Neural cell (in vitro differentiated cells): ENCODE data around the gene NPRL2.

Source experiments
- CTCF ChIP-seq: fragments of 450-650 bp; IDR thresholded peaks from 2 replicates; pipeline ENCODE4 v1.5.1; 2014; ENCODE audit warnings: antibody characterized with exemption, mild to moderate bottlenecking, moderate library complexity; ENCODE audit not compliant: poor library complexity, severe bottlenecking
- EP300 ChIP-seq: fragments of 450-650 bp; conservative IDR thresholded peaks from 2 replicates; pipeline ENCODE4 v1.6.1; 2014; ENCODE audit warnings: antibody characterized with exemption, mild to moderate bottlenecking, moderate library complexity; ENCODE audit not compliant: poor library complexity, severe bottlenecking
- EZH2 ChIP-seq: fragments of 200-600, 300-800 bp; shearing (Covaris generic), sonication (generic); IDR thresholded peaks from 2 replicates; pipeline ENCODE4 v1.6.1; 2014; ENCODE audit warnings: antibody characterized with exemption, low read length, borderline replicate concordance, mild to moderate bottlenecking; ENCODE audit not compliant: insufficient read depth, poor library complexity, severe bottlenecking
- POLR2AphosphoS5 ChIP-seq: IDR thresholded peaks from 2 replicates; pipeline ENCODE4 v1.6.1; 2012
- RAD21 ChIP-seq: fragments of 450-650 bp; conservative IDR thresholded peaks from 2 replicates; pipeline ENCODE4 v1.6.1; 2014; ENCODE audit warnings: antibody characterized with exemption, mild to moderate bottlenecking, moderate library complexity
- REST ChIP-seq: IDR thresholded peaks from 2 replicates; pipeline ENCODE4 v1.6.1; 2012; ENCODE audit warnings: borderline replicate concordance
- SMC3 ChIP-seq: fragments of 450-650 bp; conservative IDR thresholded peaks from 2 replicates; pipeline ENCODE4 v1.6.1; 2014; ENCODE audit warnings: antibody characterized with exemption, mild to moderate bottlenecking, moderate library complexity; ENCODE audit not compliant: poor library complexity
- TAF1 ChIP-seq: IDR thresholded peaks from 2 replicates; pipeline ENCODE4 v1.6.1; 2012; ENCODE audit warnings: low read depth

- no peak for TF ChIP-seq SMC3
- TF ChIP-seq CTCF = no peak
- TF ChIP-seq TAF1 = no peak
- no peak for TF ChIP-seq EZH2
- TF ChIP-seq RAD21 = no peak
- TF ChIP-seq REST = no peak
- TF ChIP-seq EP300 = no peak
- TF ChIP-seq POLR2AphosphoS5 = no peak
These were observed 735 bp upstream of the NPRL2 start for GRCh38 chr3:50351323-50351697.
